ENCODE results near the gene ADCY9.

Gene ADCY9

DNA sequence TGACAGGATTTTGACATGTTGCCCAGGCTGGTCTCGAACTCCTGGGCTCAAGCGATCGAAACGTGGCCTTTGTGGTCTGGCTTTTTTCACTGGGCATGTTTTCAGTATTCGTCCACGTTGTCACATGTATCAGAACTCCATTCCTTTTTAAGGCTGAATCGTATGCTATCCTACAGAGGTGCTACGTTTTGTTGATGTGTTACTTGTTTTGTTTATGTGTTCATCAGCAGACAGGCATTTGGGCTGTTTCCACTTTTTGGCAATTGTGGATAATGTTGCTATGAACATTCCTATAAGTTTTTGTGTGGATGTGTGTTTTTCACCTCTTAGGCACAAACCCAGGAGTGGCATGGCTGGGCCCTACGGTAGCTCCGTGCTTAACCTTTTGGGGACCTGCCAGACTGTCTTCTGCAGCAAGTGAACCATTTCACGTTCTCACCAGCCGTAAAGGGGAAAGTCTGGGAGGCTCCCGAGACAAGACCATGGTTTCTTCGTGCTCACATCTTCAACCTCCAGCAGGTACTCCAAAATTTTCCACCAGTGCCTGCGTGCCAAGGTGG, 26.9 kb downstream of the ADCY9 start:
- no peak overlapping the region for H3K4me3 ChIP-seq (ENCODE audit: low read depth, low read length)
- no peak for DNase-seq (ENCODE audit: low read depth)
- TF ChIP-seq, protein P1, sequence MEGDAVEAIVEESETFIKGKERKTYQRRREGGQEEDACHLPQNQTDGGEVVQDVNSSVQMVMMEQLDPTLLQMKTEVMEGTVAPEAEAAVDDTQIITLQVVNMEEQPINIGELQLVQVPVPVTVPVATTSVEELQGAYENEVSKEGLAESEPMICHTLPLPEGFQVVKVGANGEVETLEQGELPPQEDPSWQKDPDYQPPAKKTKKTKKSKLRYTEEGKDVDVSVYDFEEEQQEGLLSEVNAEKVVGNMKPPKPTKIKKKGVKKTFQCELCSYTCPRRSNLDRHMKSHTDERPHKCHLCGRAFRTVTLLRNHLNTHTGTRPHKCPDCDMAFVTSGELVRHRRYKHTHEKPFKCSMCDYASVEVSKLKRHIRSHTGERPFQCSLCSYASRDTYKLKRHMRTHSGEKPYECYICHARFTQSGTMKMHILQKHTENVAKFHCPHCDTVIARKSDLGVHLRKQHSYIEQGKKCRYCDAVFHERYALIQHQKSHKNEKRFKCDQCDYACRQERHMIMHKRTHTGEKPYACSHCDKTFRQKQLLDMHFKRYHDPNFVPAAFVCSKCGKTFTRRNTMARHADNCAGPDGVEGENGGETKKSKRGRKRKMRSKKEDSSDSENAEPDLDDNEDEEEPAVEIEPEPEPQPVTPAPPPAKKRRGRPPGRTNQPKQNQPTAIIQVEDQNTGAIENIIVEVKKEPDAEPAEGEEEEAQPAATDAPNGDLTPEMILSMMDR (IDR thresholded peaks at IDR 0.05; ENCODE audit: control insufficient read depth, extremely low read depth, insufficient read depth): no peak

DNA sequence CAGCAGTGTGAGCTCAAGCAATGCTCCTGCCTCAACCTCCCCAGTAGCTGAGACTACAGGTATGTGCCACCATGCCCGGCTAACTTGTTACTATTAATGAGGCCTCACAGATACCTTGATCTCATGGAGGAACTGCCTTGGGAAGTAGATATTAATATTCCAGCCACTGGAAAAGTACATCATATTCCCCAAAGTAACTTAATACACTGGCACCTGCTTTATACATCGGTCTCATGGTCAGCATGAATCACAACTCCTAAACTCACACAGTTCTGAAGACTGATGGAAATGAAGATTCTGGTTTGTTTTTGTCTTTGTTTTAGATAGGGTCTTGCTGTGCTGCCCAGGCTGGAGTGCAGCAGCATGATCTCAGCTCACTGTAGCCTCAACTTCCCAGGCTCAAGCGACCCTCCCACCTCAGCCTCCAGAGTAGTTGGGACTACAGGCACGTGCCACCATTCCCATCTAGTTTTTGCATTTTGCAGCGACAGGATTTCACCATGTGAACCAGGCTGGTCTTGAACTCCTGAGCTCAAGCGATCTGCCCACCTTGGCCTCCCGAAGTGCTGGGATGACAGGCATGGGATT, 28.2 kb downstream of the ADCY9 start:
- DNase-seq (ENCODE audit: low read depth): no peak
- no peak overlapping the region for H3K4me3 ChIP-seq (ENCODE audit: low read depth, low read length)
- TF ChIP-seq, protein P1 (IDR thresholded peaks at IDR 0.05; ENCODE audit: control insufficient read depth, extremely low read depth, insufficient read depth): no peak

DNA sequence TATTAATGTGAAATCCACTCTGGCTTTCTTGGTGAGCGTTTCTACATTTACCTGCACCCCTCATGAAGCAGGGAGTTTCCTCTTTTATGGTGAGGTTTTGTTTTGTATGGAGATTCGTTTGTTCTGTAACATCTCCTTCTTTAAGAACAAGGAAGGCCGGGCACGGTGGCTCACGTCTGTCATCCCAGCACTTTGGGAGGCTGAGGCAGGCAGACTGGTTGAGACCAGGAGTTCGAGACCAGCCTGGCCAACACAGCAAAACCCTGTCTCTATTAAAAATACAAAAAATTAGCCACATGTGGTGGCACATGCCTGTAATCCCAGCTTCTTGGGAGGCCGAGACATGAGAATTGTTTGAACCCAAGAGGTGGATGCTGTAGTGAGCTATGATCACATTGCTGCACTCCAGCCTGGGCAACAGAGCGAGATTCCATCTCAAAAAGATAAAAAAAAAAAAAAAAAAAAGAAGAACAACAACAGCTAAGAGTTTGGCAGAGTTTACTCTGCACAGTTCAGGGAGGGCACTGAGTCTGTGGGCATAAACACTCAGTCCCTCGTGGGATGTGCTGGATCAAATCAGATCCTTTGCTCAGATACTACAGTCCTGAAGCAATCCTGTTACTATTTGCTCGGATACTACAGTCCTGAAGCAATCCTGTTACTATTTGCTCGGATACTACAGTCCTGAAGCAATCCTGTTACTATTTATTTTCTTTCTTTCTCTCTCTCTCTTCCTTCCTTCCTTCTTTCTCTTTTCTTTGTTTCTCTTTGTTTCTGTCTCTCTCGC, 28.9 kb downstream of the ADCY9 start:
- TF ChIP-seq, protein P1 (IDR thresholded peaks at IDR 0.05; ENCODE audit: control insufficient read depth, extremely low read depth, insufficient read depth): no peak
- DNase-seq (ENCODE audit: low read depth): no peak
- H3K4me3 ChIP-seq (ENCODE audit: low read depth, low read length): no peak overlapping the region

DNA sequence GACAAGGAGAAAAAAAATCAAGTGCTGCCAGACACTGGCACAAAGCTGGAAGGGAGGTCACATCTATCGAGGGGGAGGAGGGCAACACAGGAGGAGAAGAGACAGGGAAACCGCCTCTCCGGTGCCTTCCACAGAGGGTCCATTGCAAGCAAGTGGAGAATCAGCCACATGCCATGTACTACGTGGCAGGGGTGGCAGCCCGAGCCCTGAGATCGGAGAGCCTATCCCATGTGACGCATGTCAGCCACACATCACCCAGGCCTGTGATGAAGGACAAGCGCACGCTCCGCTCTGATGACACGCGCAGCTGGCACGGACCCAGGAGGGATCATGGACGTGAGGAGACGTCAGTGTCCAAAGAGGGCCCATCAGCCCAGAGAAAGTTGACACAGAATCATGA, 30.1 kb downstream of the ADCY9 start:
- no peak for DNase-seq (ENCODE audit: low read depth)
- TF ChIP-seq, protein P1 (IDR thresholded peaks at IDR 0.05; ENCODE audit: control insufficient read depth, extremely low read depth, insufficient read depth): no peak
- no peak overlapping the region for H3K4me3 ChIP-seq (ENCODE audit: low read depth, low read length)

DNA sequence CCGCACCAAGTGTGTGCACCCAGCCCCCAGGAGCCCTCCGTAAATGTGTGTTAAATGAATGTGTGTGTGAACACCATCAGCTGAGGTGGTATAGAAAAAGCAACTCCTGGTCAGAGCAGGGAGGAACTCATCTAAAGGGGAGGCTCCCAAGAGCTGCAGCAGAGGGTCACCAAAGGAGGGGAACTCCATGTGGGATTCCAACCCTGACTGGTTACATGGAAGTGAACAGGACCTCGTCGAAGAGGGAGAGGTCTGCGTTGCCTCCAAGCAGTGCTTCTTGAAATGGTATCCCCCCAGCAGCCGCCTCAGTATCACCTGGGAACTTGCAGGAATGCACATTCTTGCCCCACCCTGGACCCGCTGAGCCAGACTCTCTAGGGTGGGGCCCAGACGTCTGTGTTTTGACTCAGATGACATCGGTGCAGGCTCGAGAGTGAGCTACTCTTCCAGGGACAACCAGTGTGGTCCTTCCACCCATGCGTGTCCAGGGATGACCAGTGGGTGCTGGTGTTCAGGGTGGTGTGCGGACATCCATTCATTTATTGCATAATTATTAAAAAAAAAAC, 30.8 kb downstream of the ADCY9 start:
- TF ChIP-seq, protein P1 (IDR thresholded peaks at IDR 0.05; ENCODE audit: control insufficient read depth, extremely low read depth, insufficient read depth): no peak
- no peak for DNase-seq (ENCODE audit: low read depth)
- no peak overlapping the region for H3K4me3 ChIP-seq (ENCODE audit: low read depth, low read length)

DNA sequence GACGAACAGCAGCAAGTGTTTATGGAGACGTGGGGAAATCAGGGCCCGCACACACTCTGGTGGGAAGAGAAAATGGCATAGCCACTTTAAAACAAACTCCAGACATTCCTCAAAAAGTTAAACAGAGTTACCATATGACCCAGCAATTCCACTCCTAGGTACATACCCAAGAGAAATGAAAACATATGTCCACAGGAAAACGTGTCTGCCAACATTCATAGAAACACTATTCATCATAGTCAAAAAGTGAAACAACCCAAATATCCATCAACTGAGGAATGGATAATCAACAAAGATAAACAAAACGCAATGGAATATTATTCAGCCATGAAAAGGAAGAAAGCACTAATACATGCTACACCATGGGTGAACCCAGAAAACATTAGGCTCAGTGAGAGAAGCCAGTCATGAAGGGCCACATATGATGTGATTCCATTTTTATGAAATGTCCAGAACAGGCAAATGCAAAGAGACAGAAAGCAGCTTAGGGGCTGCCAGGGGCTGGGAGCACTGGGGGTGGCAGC, 32.8 kb downstream of the ADCY9 start:
- no peak overlapping the region for H3K4me3 ChIP-seq (ENCODE audit: low read depth, low read length)
- TF ChIP-seq, protein P1 (IDR thresholded peaks at IDR 0.05; ENCODE audit: control insufficient read depth, extremely low read depth, insufficient read depth): no peak
- DNase-seq (ENCODE audit: low read depth): no peak
